ENCODE measurements around the gene COX20. TPM values are rescaled to one million over a fixed set of nuclear protein-coding genes. Genes with fewer than 3 reads are reported as not detected.
"Not testable (repeated sequence)": the region's sequence is repeated elsewhere in the genome, so short reads cannot be mapped to it uniquely, and the experiment has no call there.

COX20 gene
- total and polyA plus RNA-seq, 3 experiments from 2014 or later = 35.7 to 47.0 (median 36.2) TPM

- Mint-ChIP-seq H3K4me3 (no peak overlapping the region), H3K27me3 (peaks cover 0 to 10% of the 10 kb centered on the region in 2 donors), H3K36me3 (no peaks in the 10 kb centered on the region), H3K4me1 (no peaks in the 10 kb centered on the region), H3K9me3 (no peaks in the 10 kb centered on the region), H3K27ac (no peak overlapping the region)
- POLR2A ChIA-PET = no interaction called here
- Histone ChIP-seq H3K27ac (ENCODE audit: low read depth, low read length) (no peak overlapping the region), H3K4me1 (ENCODE audit: insufficient read depth, low read length) (no peaks in the 10 kb centered on the region), H3K9me3 (ENCODE audit: low read length) (no peaks in the 10 kb centered on the region), H3K27me3 (ENCODE audit: insufficient read depth, low read length, poor library complexity, severe bottlenecking) (no peaks in the 10 kb centered on the region), H3K4me3 (ENCODE audit: low read length) (no peak overlapping the region), H3K36me3 (ENCODE audit: insufficient read depth, low read length) (no peaks in the 10 kb centered on the region)
- CTCF ChIA-PET = no interaction called here
- no peak for DNase-seq
These were observed 8.7 kb upstream of the COX20 start for GRCh38 chr1:244826712-244827111.

- peak overlapping the region in 1 of 7 donors; percentile 60 for H3K4me3 Mint-ChIP-seq
- H3K9me3 Mint-ChIP-seq = no peaks in the 10 kb centered on the region
- H3K36me3 ChIP-seq (ENCODE audit: insufficient read depth, low read length) = no peaks in the 10 kb centered on the region
- H3K27ac ChIP-seq (ENCODE audit: low read depth, low read length) = no peak overlapping the region
- H3K4me3 ChIP-seq (ENCODE audit: low read length) = no peak overlapping the region
- H3K36me3 Mint-ChIP-seq = peaks cover 0 to 12% (median 0%) of the 10 kb centered on the region in 3 donors
- peaks cover 0 to 1% of the 10 kb centered on the region in 2 donors for H3K27me3 Mint-ChIP-seq
- ChIA-PET POLR2A (interaction anchor here (0.7 kb wide), 1 partner anchor 141 kb away, joined by 3 read pairs; no protein-coding TSS in a partner anchor), CTCF (interaction anchor here (1.4 kb wide), 1 partner anchor 29 kb away, joined by 4 read pairs; no protein-coding TSS in a partner anchor)
- DNase-seq = no peak
- no peaks in the 10 kb centered on the region for H3K27me3 ChIP-seq (ENCODE audit: insufficient read depth, low read length, poor library complexity, severe bottlenecking)
- H3K27ac Mint-ChIP-seq = no peak overlapping the region
- H3K4me1 ChIP-seq (ENCODE audit: insufficient read depth, low read length) = no peaks in the 10 kb centered on the region
- H3K4me1 Mint-ChIP-seq = peaks cover 5 to 10% (median 5%) of the 10 kb centered on the region in 3 donors
- no peaks in the 10 kb centered on the region for H3K9me3 ChIP-seq (ENCODE audit: low read length)
These were observed 4.8 kb upstream of the COX20 start for GRCh38 chr1:244830639-244831038.

DNA sequence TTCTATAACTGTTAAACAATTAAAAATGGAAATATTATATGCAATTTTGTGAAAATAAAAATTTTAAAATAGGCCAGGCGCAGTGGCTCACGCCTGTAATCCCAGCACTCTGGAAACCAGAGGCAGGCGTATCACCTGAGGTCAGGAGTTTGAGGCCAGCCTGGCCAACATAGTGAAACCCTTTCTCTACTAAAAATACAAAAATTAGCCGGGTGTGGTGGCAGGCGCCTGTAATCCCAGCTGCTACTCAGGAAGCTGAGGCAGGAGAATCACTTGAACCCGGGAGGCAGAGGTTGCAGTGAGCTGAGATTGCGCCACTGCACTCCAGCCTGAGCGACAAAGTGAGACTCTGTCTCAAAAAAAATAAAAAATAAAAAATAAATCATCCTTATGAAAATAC lies 2.2 kb upstream of the COX20 start:
- not testable (repeated sequence) for H3K36me3 ChIP-seq (ENCODE audit: insufficient read depth, low read length); DNase-seq; H3K9me3 Mint-ChIP-seq; H3K9me3 ChIP-seq (ENCODE audit: low read length); H3K27me3 ChIP-seq (ENCODE audit: insufficient read depth, low read length, poor library complexity, severe bottlenecking); H3K27me3 Mint-ChIP-seq
- POLR2A ChIA-PET = interaction anchor here (0.7 to 5.8 kb wide), 6 partner anchors 14 to 180 kb away, joined by 3 to 322 read pairs (median 46); partner anchors contain the start of genes DESI2 and HNRNPU
- Histone ChIP-seq H3K4me1 (ENCODE audit: insufficient read depth, low read length) (peaks cover 23% of the 10 kb centered on the region), H3K4me3 (ENCODE audit: low read length) (peak overlapping the region; percentile 96), H3K27ac (ENCODE audit: low read depth, low read length) (peak overlapping the region; percentile 98)
- Mint-ChIP-seq H3K27ac (peak overlapping the region in 6 of 8 donors; percentile 87 to 99 (median 97)), H3K36me3 (peaks cover 3 to 21% (median 4%) of the 10 kb centered on the region in 3 donors), H3K4me1 (peaks cover 29 to 33% (median 30%) of the 10 kb centered on the region in 3 donors), H3K4me3 (peak overlapping the region in 6 of 7 donors; percentile 88 to 99 (median 98))
- CTCF ChIA-PET = interaction anchor here (1.5 to 5.6 kb wide), 4 partner anchors 30 to 210 kb away, joined by 3 to 95 read pairs (median 17); partner anchors contain the start of gene HNRNPU

- CTCF ChIA-PET = interaction anchor here (0.9 to 5.6 kb wide), 10 partner anchors 17 to 209 kb away, joined by 3 to 95 read pairs (median 6); partner anchors contain the start of gene HNRNPU
- Mint-ChIP-seq H3K4me1 (peaks cover 34 to 40% (median 36%) of the 10 kb centered on the region in 3 donors), H3K9me3 (no peaks in the 10 kb centered on the region), H3K27ac (peak overlapping the region; percentile 95 to 100 (median 99)), H3K27me3 (peaks cover 0 to 1% of the 10 kb centered on the region in 2 donors), H3K4me3 (peak overlapping the region; percentile 88 to 100 (median 99)), H3K36me3 (peaks cover 7 to 26% (median 8%) of the 10 kb centered on the region in 3 donors)
- H3K9me3 ChIP-seq (ENCODE audit: low read length) = no peaks in the 10 kb centered on the region
- H3K4me1 ChIP-seq (ENCODE audit: insufficient read depth, low read length) = peaks cover 29% of the 10 kb centered on the region
- no peaks in the 10 kb centered on the region for H3K27me3 ChIP-seq (ENCODE audit: insufficient read depth, low read length, poor library complexity, severe bottlenecking)
- H3K36me3 ChIP-seq (ENCODE audit: insufficient read depth, low read length) = no peaks in the 10 kb centered on the region
- peak overlapping the region; percentile 96 for H3K4me3 ChIP-seq (ENCODE audit: low read length)
- peak overlapping the region; percentile 98 for H3K27ac ChIP-seq (ENCODE audit: low read depth, low read length)
- peak; percentile 36 to 63 (median 51) for DNase-seq
- POLR2A ChIA-PET = interaction anchor here (0.5 to 5.8 kb wide), 17 partner anchors 10 to 1672 kb away, joined by 3 to 322 read pairs (median 6); partner anchors contain the start of genes ADSS2, CATSPERE, DESI2 and HNRNPU
These were observed 1.5 kb upstream of the COX20 start for GRCh38 chr1:244833734-244834542.

GRCh38 chr1:244834543-244835275 lies 749 bp upstream of the COX20 start:
- H3K9me3 ChIP-seq (ENCODE audit: low read length) = no peaks in the 10 kb centered on the region
- H3K36me3 Mint-ChIP-seq = peaks cover 9 to 32% (median 10%) of the 10 kb centered on the region in 3 donors
- POLR2A ChIA-PET = interaction anchor here (0.5 to 5.8 kb wide), 18 partner anchors 10 to 787 kb away, joined by 3 to 322 read pairs (median 6); partner anchors contain the start of genes ADSS2, CATSPERE, DESI2 and HNRNPU
- peaks cover 39 to 48% (median 44%) of the 10 kb centered on the region in 3 donors for H3K4me1 Mint-ChIP-seq
- CTCF ChIA-PET = interaction anchor here (0.9 to 5.6 kb wide), 12 partner anchors 16 to 208 kb away, joined by 3 to 95 read pairs (median 5); partner anchors contain the start of gene HNRNPU
- DNase-seq = peak; percentile 80 to 95 (median 94)
- peak overlapping the region; percentile 96 for H3K4me3 ChIP-seq (ENCODE audit: low read length)
- H3K27ac Mint-ChIP-seq = peak overlapping the region; percentile 95 to 100 (median 99)
- H3K9me3 Mint-ChIP-seq = no peaks in the 10 kb centered on the region
- H3K27me3 ChIP-seq (ENCODE audit: insufficient read depth, low read length, poor library complexity, severe bottlenecking) = no peaks in the 10 kb centered on the region
- H3K27ac ChIP-seq (ENCODE audit: low read depth, low read length) = peak overlapping the region; percentile 98
- H3K36me3 ChIP-seq (ENCODE audit: insufficient read depth, low read length) = no peaks in the 10 kb centered on the region
- H3K4me1 ChIP-seq (ENCODE audit: insufficient read depth, low read length) = peaks cover 37% of the 10 kb centered on the region
- H3K4me3 Mint-ChIP-seq = peak overlapping the region; percentile 88 to 100 (median 99)
- peaks cover 0 to 1% of the 10 kb centered on the region in 2 donors for H3K27me3 Mint-ChIP-seq

DNA sequence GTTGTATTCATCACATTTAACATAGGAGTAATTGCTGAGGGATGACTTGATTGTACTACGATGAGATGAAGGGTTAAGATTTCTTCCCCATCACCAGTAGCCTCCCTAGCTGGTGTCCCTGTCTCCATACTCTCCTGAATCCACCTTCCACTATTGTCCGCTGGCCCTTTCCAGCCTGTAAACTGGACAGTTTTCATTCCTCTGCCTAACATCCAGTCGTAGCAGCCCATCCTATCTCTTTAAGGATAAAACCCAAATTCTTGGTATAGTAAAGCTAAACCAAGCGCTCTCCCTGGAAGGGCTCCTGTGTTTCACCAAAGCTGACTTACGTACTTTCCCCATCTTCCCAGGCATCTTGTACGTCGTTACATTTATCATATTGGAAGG lies 670 bp downstream of the COX20 start:
- H3K4me1 ChIP-seq (ENCODE audit: insufficient read depth, low read length) = peaks cover 45% of the 10 kb centered on the region
- no peaks in the 10 kb centered on the region for H3K9me3 Mint-ChIP-seq
- DNase-seq = no peak
- ChIA-PET CTCF (interaction anchor here (0.7 to 5.6 kb wide), 10 partner anchors 12 to 206 kb away, joined by 3 to 95 read pairs (median 7); partner anchors contain the start of gene HNRNPU), POLR2A (interaction anchor here (0.7 to 5.8 kb wide), 12 partner anchors 8 to 206 kb away, joined by 3 to 322 read pairs (median 13); partner anchors contain the start of genes DESI2 and HNRNPU)
- no peaks in the 10 kb centered on the region for H3K27me3 ChIP-seq (ENCODE audit: insufficient read depth, low read length, poor library complexity, severe bottlenecking)
- peak overlapping the region; percentile 96 for H3K4me3 ChIP-seq (ENCODE audit: low read length)
- peak overlapping the region; percentile 92 to 100 (median 98) for H3K27ac Mint-ChIP-seq
- no peaks in the 10 kb centered on the region for H3K9me3 ChIP-seq (ENCODE audit: low read length)
- H3K4me1 Mint-ChIP-seq = peaks cover 51 to 62% (median 58%) of the 10 kb centered on the region in 3 donors
- H3K36me3 Mint-ChIP-seq = peaks cover 11 to 45% (median 13%) of the 10 kb centered on the region in 3 donors
- peaks cover 0 to 1% of the 10 kb centered on the region in 2 donors for H3K27me3 Mint-ChIP-seq
- peak overlapping the region; percentile 98 for H3K27ac ChIP-seq (ENCODE audit: low read depth, low read length)
- peak overlapping the region; percentile 88 to 100 (median 99) for H3K4me3 Mint-ChIP-seq
- no peaks in the 10 kb centered on the region for H3K36me3 ChIP-seq (ENCODE audit: insufficient read depth, low read length)

DNA sequence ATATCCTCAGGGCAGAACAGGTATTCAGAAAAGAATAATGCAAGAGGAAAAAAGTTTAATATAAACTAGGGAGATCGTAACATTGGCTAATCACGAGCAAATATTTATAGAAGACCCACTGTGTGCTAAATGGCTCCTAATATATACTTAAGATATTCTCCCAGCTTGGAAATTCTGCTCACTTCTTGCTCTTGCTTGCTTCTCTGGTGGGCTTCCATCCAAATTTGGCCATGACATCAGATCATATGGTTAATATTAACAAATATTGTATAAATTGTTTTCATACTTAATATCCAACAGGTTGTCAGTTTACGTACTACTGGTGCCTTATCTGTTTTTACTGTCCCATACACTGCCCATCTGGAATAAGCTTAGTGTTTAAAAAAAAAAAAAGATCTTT lies 1.1 kb downstream of the COX20 start:
- no peaks in the 10 kb centered on the region for H3K9me3 ChIP-seq (ENCODE audit: low read length)
- H3K4me3 ChIP-seq (ENCODE audit: low read length) = peak overlapping the region; percentile 96
- Mint-ChIP-seq H3K27ac (peak overlapping the region; percentile 92 to 100 (median 98)), H3K4me3 (peak overlapping the region; percentile 88 to 100 (median 99)), H3K4me1 (peaks cover 52 to 67% (median 63%) of the 10 kb centered on the region in 3 donors), H3K27me3 (peaks cover 0 to 1% of the 10 kb centered on the region in 2 donors), H3K9me3 (no peaks in the 10 kb centered on the region), H3K36me3 (peaks cover 11 to 50% (median 14%) of the 10 kb centered on the region in 3 donors)
- H3K4me1 ChIP-seq (ENCODE audit: insufficient read depth, low read length) = peaks cover 45% of the 10 kb centered on the region
- no peak for DNase-seq
- no peaks in the 10 kb centered on the region for H3K27me3 ChIP-seq (ENCODE audit: insufficient read depth, low read length, poor library complexity, severe bottlenecking)
- ChIA-PET CTCF (interaction anchor here (1.2 to 5.6 kb wide), 7 partner anchors 11 to 206 kb away, joined by 3 to 95 read pairs (median 8); partner anchors contain the start of gene HNRNPU), POLR2A (interaction anchor here (0.7 to 5.8 kb wide), 9 partner anchors 8 to 183 kb away, joined by 3 to 322 read pairs (median 24); partner anchors contain the start of genes DESI2 and HNRNPU)
- peaks cover 3% of the 10 kb centered on the region for H3K36me3 ChIP-seq (ENCODE audit: insufficient read depth, low read length)
- peak overlapping the region; percentile 98 for H3K27ac ChIP-seq (ENCODE audit: low read depth, low read length)

All from CD8-positive, alpha-beta memory T cell (primary cell).